GM19239 (cell line): Measurements from ENCODE around the gene BMP2.

Experiments
- DNase-seq: peaks from one replicate; pipeline ENCODE4 v3.0.0; 2011; ENCODE audit warnings: low spot score; ENCODE audit not compliant: insufficient read length
- FAIRE-seq: peaks from 2 replicates; lab custom pipeline; 2011; peaks lifted over from hg19 to GRCh38; lab: Jason Lieb, UNC

The BMP2 gene

GRCh38 chr20:6828794-6829423 lies 61.4 kb downstream of the BMP2 start:
- peak; percentile 28 for DNase-seq
- peak; percentile 94 for FAIRE-seq

- DNase-seq (no peak), FAIRE-seq (no peak)
These were observed 62.1 kb downstream of the BMP2 start for GRCh38 chr20:6829510-6830116.
